Neuronal stem cell (in vitro differentiated cells): Measurements from ENCODE around the gene SNX32.

Experiments
- DNase-seq: peaks from one replicate; pipeline ENCODE4 v3.0.0-alpha.2; 2013; ENCODE audit warnings: low spot score
- H2AFZ ChIP-seq: one replicate; pipeline ENCODE4 v1.6.1; 2013; ENCODE audit warnings: mild to moderate bottlenecking, low read length, inconsistent platforms
- H2AK5ac ChIP-seq: 2 replicates; pipeline ENCODE4 v1.6.1; 2013; ENCODE audit warnings: low read depth, mild to moderate bottlenecking, inconsistent platforms, low read length, moderate library complexity, mixed read lengths
- H2BK120ac ChIP-seq: 2 replicates; pipeline ENCODE4 v1.6.1; 2013; ENCODE audit warnings: low read depth, mild to moderate bottlenecking, inconsistent platforms, low read length, moderate library complexity, mixed read lengths
- H2BK12ac ChIP-seq: one replicate; pipeline ENCODE4 v1.6.1; 2013; ENCODE audit warnings: low read length, inconsistent platforms
- H2BK15ac ChIP-seq: 2 replicates; pipeline ENCODE4 v1.6.1; 2013; ENCODE audit warnings: mild to moderate bottlenecking, low read length, inconsistent platforms, mixed read lengths
- H2BK5ac ChIP-seq: one replicate; pipeline ENCODE4 v1.6.1; 2013; ENCODE audit warnings: inconsistent platforms, mild to moderate bottlenecking, low read length, moderate library complexity
- H3K14ac ChIP-seq: one replicate; pipeline ENCODE4 v1.6.1; 2013; ENCODE audit warnings: low read length, inconsistent platforms
- H3K18ac ChIP-seq: 2 replicates; pipeline ENCODE4 v1.6.1; 2013; ENCODE audit warnings: low read length, inconsistent platforms
- H3K23ac ChIP-seq: 2 replicates; pipeline ENCODE4 v1.6.1; 2013; ENCODE audit warnings: low read depth, mild to moderate bottlenecking, mixed read lengths, low read length, inconsistent platforms; ENCODE audit not compliant: poor library complexity
- H3K27ac ChIP-seq: replicated peaks from 3 replicates; pipeline ENCODE4 v1.5.1; 2013; ENCODE audit warnings: low read length, inconsistent platforms
- H3K27me3 ChIP-seq, 3 experiments: 2 replicates each; pipeline ENCODE4 v1.6.1; 2013; ENCODE audit warnings: low read length in 3 of 3, mild to moderate bottlenecking in 2 of 3, inconsistent platforms in 1 of 3, low read depth in 1 of 3, mixed read lengths in 1 of 3, moderate library complexity in 1 of 3; ENCODE audit not compliant: control insufficient read depth in 3 of 3, insufficient read depth in 3 of 3
- H3K36me3 ChIP-seq, 2 donors: replicated peaks in 1 of 2; 2 replicates each; pipeline ENCODE4 v1.6.1; 2013; ENCODE audit warnings: low read length in 2 of 2; ENCODE audit not compliant: control insufficient read depth in 2 of 2, insufficient read depth in 2 of 2
- H3K4ac ChIP-seq: 2 replicates; pipeline ENCODE4 v1.6.1; 2013; ENCODE audit warnings: inconsistent platforms, mild to moderate bottlenecking, low read length, moderate library complexity
- H3K4me1 ChIP-seq, 2 donors: 1 replicate in 1 of 2; 2 replicates in 1 of 2; pipeline ENCODE4 v1.6.1; 2013; ENCODE audit warnings: low read length in 2 of 2, low read depth in 1 of 2; ENCODE audit not compliant: control insufficient read depth in 2 of 2, insufficient read depth in 1 of 2
- H3K4me2 ChIP-seq: one replicate; pipeline ENCODE4 v1.6.1; 2013; ENCODE audit warnings: mild to moderate bottlenecking, low read length, inconsistent platforms; ENCODE audit not compliant: insufficient read depth, poor library complexity, severe bottlenecking
- H3K4me3 ChIP-seq, 2 donors: 2 replicates each; pipeline ENCODE4 v1.5.1; 2013; ENCODE audit warnings: low read length in 2 of 2, mild to moderate bottlenecking in 2 of 2, inconsistent platforms in 1 of 2, moderate library complexity in 1 of 2
- H3K79me1 ChIP-seq: one replicate; pipeline ENCODE4 v1.6.1; 2013; ENCODE audit warnings: low read depth, mild to moderate bottlenecking, inconsistent platforms, low read length, moderate library complexity
- H3K9ac ChIP-seq: one replicate; pipeline ENCODE4 v1.6.1; 2013; ENCODE audit warnings: mild to moderate bottlenecking, low read depth, low read length, inconsistent platforms; ENCODE audit not compliant: poor library complexity
- H3K9me3 ChIP-seq, 2 donors: replicated peaks in 1 of 2; 2 replicates each; pipeline versions ENCODE3 to v1.6.1; 2013; ENCODE audit warnings: low read length in 2 of 2, mild to moderate bottlenecking in 2 of 2, inconsistent platforms in 1 of 2, low read depth in 1 of 2, mixed read lengths in 1 of 2, moderate library complexity in 1 of 2; ENCODE audit not compliant: control insufficient read depth in 2 of 2, insufficient read depth in 1 of 2
- H4K8ac ChIP-seq: one replicate; pipeline ENCODE4 v1.6.1; 2013; ENCODE audit warnings: low read depth, mild to moderate bottlenecking, inconsistent platforms, low read length, moderate library complexity
- H4K91ac ChIP-seq: one replicate; pipeline ENCODE4 v1.6.1; 2013; ENCODE audit warnings: low read length, low read depth, mild to moderate bottlenecking, inconsistent platforms; ENCODE audit not compliant: poor library complexity
- WGBS, 2 donors: extraction: QIAGEN DNeasy Blood & Tissue Kit; methylation state at CpG; one replicate each; pipeline ENCODE4 v1.1.7; 2013; ENCODE audit warnings: missing lambda C conversion rate in 2 of 2, mixed read lengths in 1 of 2; ENCODE audit not compliant: insufficient read length in 2 of 2, insufficient replicate concordance in 1 of 2; ENCODE audit errors: extremely low coverage in 2 of 2; 5-methylcytosine and 5-hydroxymethylcytosine counted together

Gene SNX32

GRCh38 chr11:65794570-65795510 is 38.9 kb upstream of the SNX32 start:
- H3K18ac ChIP-seq = peak overlapping the region; percentile 7

GRCh38 chr11:65796726-65797601 is 36.8 kb upstream of the SNX32 start:
- H4K8ac ChIP-seq = no peak overlapping the region
- no peak for DNase-seq
- no peak overlapping the region for H3K27ac ChIP-seq
- no peak overlapping the region for H3K9ac ChIP-seq
- no peak overlapping the region for H3K14ac ChIP-seq
- no peak overlapping the region for H3K18ac ChIP-seq
- no peak overlapping the region for H2BK120ac ChIP-seq
- no CpG with 5 or more reads among the region's 15 CpGs for WGBS, 2 donors
- H2BK15ac ChIP-seq = no peak overlapping the region
- no peak overlapping the region for H2BK12ac ChIP-seq
- H3K4me1 ChIP-seq = peaks cover 0 to 2% of the 10 kb centered on the region in 2 donors
- H3K4me2 ChIP-seq = no peak overlapping the region
- H3K23ac ChIP-seq = no peak overlapping the region
- H4K91ac ChIP-seq = no peak overlapping the region
- no peak overlapping the region for H2AFZ ChIP-seq
- no peak overlapping the region for H3K4ac ChIP-seq
- no peak overlapping the region for H3K4me3 ChIP-seq
- H2AK5ac ChIP-seq = peak overlapping the region; percentile 8
- no peak overlapping the region for H2BK5ac ChIP-seq
- no peaks in the 10 kb centered on the region for H3K79me1 ChIP-seq
- H3K36me3 ChIP-seq = no peaks in the 10 kb centered on the region
- no peaks in the 10 kb centered on the region for H3K9me3 ChIP-seq
- peaks cover 0 to 89% (median 1%) of the 10 kb centered on the region in 3 experiments for H3K27me3 ChIP-seq

More at GRCh38 chr11:65794570-65795510, 38.9 kb upstream of the SNX32 start:
- H3K4me1 ChIP-seq = peaks cover 0 to 2% of the 10 kb centered on the region in 2 donors
- DNase-seq = no peak
- no peak overlapping the region for H4K8ac ChIP-seq
- no peak overlapping the region for H3K4me2 ChIP-seq
- H2BK12ac ChIP-seq = no peak overlapping the region
- H3K4me3 ChIP-seq = peak overlapping the region in 1 of 2 donors; percentile 14
- peak overlapping the region; percentile 87 for H3K23ac ChIP-seq
- H2BK15ac ChIP-seq = no peak overlapping the region
- H2AK5ac ChIP-seq = peak overlapping the region; percentile 68
- no peak overlapping the region for H2BK5ac ChIP-seq
- H3K27me3 ChIP-seq = peaks cover 0 to 95% (median 2%) of the 10 kb centered on the region in 3 experiments
- H3K14ac ChIP-seq = no peak overlapping the region
- no peaks in the 10 kb centered on the region for H3K36me3 ChIP-seq
- no peak overlapping the region for H4K91ac ChIP-seq
- peak overlapping the region; percentile 74 for H3K9ac ChIP-seq
- H2AFZ ChIP-seq = no peak overlapping the region
- no peak overlapping the region for H2BK120ac ChIP-seq
- H3K9me3 ChIP-seq = no peaks in the 10 kb centered on the region
- no peak overlapping the region for H3K27ac ChIP-seq
- no peak overlapping the region for H3K4ac ChIP-seq
- peaks cover 3% of the 10 kb centered on the region for H3K79me1 ChIP-seq
- WGBS, 2 donors = no CpG with 5 or more reads among the region's 42 CpGs

GRCh38 chr11:65797711-65798110 is 36.1 kb upstream of the SNX32 start:
- no peak overlapping the region for H2AFZ ChIP-seq
- H2BK120ac ChIP-seq = no peak overlapping the region
- no peak overlapping the region for H4K91ac ChIP-seq
- H3K18ac ChIP-seq = peak overlapping the region; percentile 11
- peak overlapping the region; percentile 0 for H3K4ac ChIP-seq
- peaks cover 0 to 2% of the 10 kb centered on the region in 2 donors for H3K4me1 ChIP-seq
- H3K27ac ChIP-seq = no peak overlapping the region
- WGBS, 2 donors = no CpG with 5 or more reads among the region's 13 CpGs
- peak overlapping the region; percentile 61 for H2BK5ac ChIP-seq
- H3K9ac ChIP-seq = no peak overlapping the region
- no peaks in the 10 kb centered on the region for H3K36me3 ChIP-seq
- peak overlapping the region; percentile 77 for H2BK12ac ChIP-seq
- peak overlapping the region in 1 of 2 donors; percentile 31 for H3K4me3 ChIP-seq
- peaks cover 0 to 84% (median 0%) of the 10 kb centered on the region in 3 experiments for H3K27me3 ChIP-seq
- H3K14ac ChIP-seq = peak overlapping the region; percentile 73
- H4K8ac ChIP-seq = peak overlapping the region; percentile 96
- H3K9me3 ChIP-seq = no peaks in the 10 kb centered on the region
- peak overlapping the region; percentile 8 for H2AK5ac ChIP-seq
- no peaks in the 10 kb centered on the region for H3K79me1 ChIP-seq
- H3K4me2 ChIP-seq = no peak overlapping the region
- DNase-seq = no peak
- H3K23ac ChIP-seq = peak overlapping the region; percentile 16
- no peak overlapping the region for H2BK15ac ChIP-seq
